SU-DHL-6 (cell line): ENCODE data around the gene STOM.

Experiments used
- CTCF ChIP-seq: fragments of 200-600 bp; sonication (generic); IDR thresholded peaks from one replicate; pipeline ENCODE4 v1.5.1; 2017; ENCODE audit warnings: antibody characterized with exemption, mild to moderate bottlenecking, low read length, moderate library complexity; ENCODE audit not compliant: insufficient read depth, poor library complexity, severe bottlenecking
- EZH2phosphoT487 ChIP-seq: fragments of 200-600 bp; sonication (generic), shearing (Covaris generic); conservative IDR thresholded peaks from 2 replicates; pipeline ENCODE4 v1.6.1; 2018; ENCODE audit warnings: mild to moderate bottlenecking, antibody characterized with exemption, low read length, moderate library complexity, mixed read lengths

GRCh38 chr9:121292051-121292450, 78.0 kb downstream of the STOM start:
- no peak for TF ChIP-seq CTCF
- TF ChIP-seq EZH2phosphoT487, result no peak
